Measurements from ENCODE around the gene NT5DC1.

DNA sequence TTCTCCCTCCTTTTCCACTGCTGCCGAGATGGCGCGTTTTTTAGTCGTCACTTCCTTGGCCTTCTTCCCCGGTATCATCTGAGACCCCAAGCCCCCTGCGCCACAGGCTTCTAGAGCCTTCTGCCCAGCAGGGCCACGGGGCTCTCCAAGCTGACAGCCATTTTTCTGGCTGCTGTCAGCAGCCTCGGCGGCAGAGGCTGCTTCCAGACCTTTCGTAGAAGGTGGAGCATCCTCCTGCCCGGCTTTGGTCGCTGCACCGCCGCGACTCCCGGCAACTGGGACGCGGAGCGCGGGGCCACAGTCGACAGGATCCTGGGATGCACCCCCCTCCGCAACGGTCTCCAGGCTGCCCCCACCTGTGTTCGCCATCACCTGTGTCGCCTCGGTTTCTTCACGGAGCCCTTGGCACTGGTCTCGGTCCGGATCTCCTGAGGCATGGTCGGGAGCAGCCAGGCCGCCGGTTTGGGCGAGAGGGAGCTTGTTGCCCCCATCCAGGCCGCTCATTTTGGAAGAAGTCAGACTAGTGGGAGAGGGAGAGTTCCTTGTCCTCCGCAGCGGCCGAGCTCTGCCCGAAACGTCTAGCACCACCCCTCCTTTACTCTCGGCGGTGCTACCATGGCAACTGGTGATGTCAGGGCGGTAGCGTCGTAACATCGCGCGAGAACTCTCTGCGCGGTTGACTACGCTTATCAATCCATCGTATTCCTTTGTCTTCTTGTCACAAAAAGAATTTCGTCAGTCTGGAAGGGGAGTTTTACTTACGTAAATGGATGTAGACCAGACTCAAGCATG lies 153.0 kb downstream of the NT5DC1 start, which contains the start of gene TSPYL4:
- TF ChIP-seq, protein P1, sequence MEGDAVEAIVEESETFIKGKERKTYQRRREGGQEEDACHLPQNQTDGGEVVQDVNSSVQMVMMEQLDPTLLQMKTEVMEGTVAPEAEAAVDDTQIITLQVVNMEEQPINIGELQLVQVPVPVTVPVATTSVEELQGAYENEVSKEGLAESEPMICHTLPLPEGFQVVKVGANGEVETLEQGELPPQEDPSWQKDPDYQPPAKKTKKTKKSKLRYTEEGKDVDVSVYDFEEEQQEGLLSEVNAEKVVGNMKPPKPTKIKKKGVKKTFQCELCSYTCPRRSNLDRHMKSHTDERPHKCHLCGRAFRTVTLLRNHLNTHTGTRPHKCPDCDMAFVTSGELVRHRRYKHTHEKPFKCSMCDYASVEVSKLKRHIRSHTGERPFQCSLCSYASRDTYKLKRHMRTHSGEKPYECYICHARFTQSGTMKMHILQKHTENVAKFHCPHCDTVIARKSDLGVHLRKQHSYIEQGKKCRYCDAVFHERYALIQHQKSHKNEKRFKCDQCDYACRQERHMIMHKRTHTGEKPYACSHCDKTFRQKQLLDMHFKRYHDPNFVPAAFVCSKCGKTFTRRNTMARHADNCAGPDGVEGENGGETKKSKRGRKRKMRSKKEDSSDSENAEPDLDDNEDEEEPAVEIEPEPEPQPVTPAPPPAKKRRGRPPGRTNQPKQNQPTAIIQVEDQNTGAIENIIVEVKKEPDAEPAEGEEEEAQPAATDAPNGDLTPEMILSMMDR (conservative IDR thresholded peaks at IDR 0.05; ENCODE audit: low read depth in 2 of 2) = no peak
- no peak for TF ChIP-seq ZNF114 (CRISPR knock-in tag; IDR thresholded peaks at IDR 0.05)
- TF ChIP-seq CREB1 (CRISPR knock-in tag; IDR thresholded peaks at IDR 0.05; ENCODE audit: low read depth) = peak; percentile 91
- no peak for TF ChIP-seq EZH2 (IDR thresholded peaks at IDR 0.05; ENCODE audit: low read depth, unreplicated experiment)
- no peak for TF ChIP-seq EZH2phosphoT487 (IDR thresholded peaks at IDR 0.05; ENCODE audit: unreplicated experiment)
- TF ChIP-seq ZNF331 (CRISPR knock-in tag; IDR thresholded peaks at IDR 0.05; ENCODE audit: low read depth) = no peak
- TF ChIP-seq POLR2AphosphoS5 (IDR thresholded peaks at IDR 0.05; ENCODE audit: low read depth) = peak; percentile 79
- TF ChIP-seq STAT1 (IDR thresholded peaks at IDR 0.05; ENCODE audit: unreplicated experiment) = no peak

Measured in GM23338 (cell line).